NCI-H2196 (cell line): Measurements from ENCODE around the gene AGBL4.
"Not testable (repeated sequence)": the region's sequence is repeated elsewhere in the genome, so short reads cannot be mapped to it uniquely, and the experiment has no call there.

Experiments used
- DNase-seq: peaks from one replicate; lab custom pipeline; 2025; ENCODE audit not compliant: unreplicated experiment; lab: John Stamatoyannopoulos, UW

AGBL4 gene

GRCh38 chr1:48523558-48523957, 1500.2 kb downstream of the AGBL4 start:
- DNase-seq, result no peak

- DNase-seq, result not testable (repeated sequence)
Observed at GRCh38 chr1:48519896-48520295, 1503.9 kb downstream of the AGBL4 start.

GRCh38 chr1:48506870-48507269, 1516.9 kb downstream of the AGBL4 start:
- DNase-seq, result no peak

- DNase-seq, result no peak
Observed at GRCh38 chr1:48500541-48501450, 1523.0 kb downstream of the AGBL4 start.

GRCh38 chr1:48499211-48499735, 1524.5 kb downstream of the AGBL4 start:
- DNase-seq, result no peak

GRCh38 chr1:48498096-48498791, 1525.5 kb downstream of the AGBL4 start:
- peak; percentile 69 for DNase-seq

- no peak for DNase-seq
Observed at GRCh38 chr1:48495911-48496310, 1527.8 kb downstream of the AGBL4 start.

- no peak for DNase-seq
Observed at GRCh38 chr1:48495166-48495565, 1528.6 kb downstream of the AGBL4 start.

GRCh38 chr1:48493970-48494769, 1529.6 kb downstream of the AGBL4 start:
- peak; percentile 37 for DNase-seq

- DNase-seq, result no peak
Observed at GRCh38 chr1:48493041-48493440, 1530.7 kb downstream of the AGBL4 start.

- peak; percentile 71 for DNase-seq
Observed at GRCh38 chr1:48492392-48492791, 1531.4 kb downstream of the AGBL4 start.

GRCh38 chr1:48488721-48489120, 1535.0 kb downstream of the AGBL4 start:
- DNase-seq, result no peak
